Astrocyte of the spinal cord (primary cell): Measurements from ENCODE around the gene DIO1.

ENCODE experiments used
- DNase-seq: peaks from one replicate; pipeline ENCODE4 v3.0.0; 2011; ENCODE audit warnings: low read depth, low spot score
- H3K4me3 ChIP-seq: 2 replicates; pipeline ENCODE4 v1.5.1; 2011; ENCODE audit warnings: low read depth, mild to moderate bottlenecking, low read length, moderate library complexity
- CTCF ChIP-seq: IDR thresholded peaks from 2 replicates; pipeline ENCODE4 v1.5.1; 2012; ENCODE audit warnings: low read depth, mild to moderate bottlenecking, low read length, inconsistent platforms
- in situ Hi-C: cut with HindIII; loops from 2 replicates; pipeline ENCODE4 v1.10.0; 2017; ENCODE audit warnings: low sequenced_read_pairs

The DIO1 gene

DNA sequence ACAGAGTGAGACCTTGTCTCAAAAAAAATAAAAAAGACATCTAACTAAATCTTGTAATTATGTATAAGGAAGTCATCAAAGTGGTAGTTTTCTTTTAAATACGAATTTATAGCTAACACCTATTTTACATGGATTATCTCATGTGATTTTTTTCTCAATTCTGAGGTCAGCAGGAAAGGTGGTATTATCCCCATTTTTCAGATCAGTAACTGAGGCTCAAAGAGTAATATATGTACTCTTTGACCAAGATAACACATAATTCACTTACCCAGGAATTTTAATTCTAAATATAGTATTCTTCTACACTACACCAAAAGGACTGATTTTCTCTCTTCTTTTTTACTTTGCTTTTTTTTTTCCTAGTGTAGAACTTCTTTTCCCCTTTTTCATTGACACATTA, 42.4 kb downstream of the DIO1 start:
- no peak overlapping the region for H3K4me3 ChIP-seq
- no peak for TF ChIP-seq CTCF
- in situ Hi-C loops = no loop called here
- DNase-seq = no peak

- in situ Hi-C loops = no loop called here
- DNase-seq = peak; percentile 73
- no peak overlapping the region for H3K4me3 ChIP-seq
- TF ChIP-seq CTCF = no peak
These were observed 44.3 kb downstream of the DIO1 start for GRCh38 chr1:53938136-53938830.

DNA sequence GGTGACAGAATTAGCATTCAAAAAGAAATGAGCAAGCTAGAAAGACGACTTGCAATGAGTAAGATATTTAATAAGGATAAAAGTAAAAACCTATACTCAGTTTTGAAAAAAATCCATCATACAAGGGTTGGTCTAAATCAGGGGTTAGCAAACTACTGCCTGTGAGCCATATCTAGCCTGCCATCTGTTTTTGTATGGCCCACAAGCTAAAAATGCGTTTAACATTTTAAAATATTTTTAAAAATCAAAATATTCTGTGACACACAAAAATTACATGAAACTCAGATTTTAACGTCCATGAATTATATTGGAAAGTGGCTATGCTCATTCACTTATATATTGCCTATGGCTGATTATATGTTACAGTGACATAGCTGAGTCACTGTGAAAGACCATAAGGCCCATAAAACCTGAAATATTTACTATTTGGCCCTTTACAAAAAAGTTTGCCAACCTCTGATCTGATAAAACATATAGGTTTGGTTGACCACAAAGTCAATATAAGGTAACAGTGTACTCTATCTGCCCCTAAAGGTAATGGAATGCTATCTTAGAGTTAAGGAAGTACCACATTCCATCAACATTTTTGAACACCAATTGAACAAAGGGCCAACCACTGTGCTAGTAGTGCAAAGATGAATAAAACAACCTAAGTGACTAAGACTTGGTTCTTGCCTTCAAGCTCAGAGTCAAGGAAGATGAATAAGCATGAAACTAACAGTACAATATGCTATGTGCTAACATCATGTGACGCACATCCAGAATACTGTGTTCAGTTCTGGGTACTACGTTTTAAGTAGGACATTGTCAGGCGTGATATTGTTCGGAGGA, 48.4 kb downstream of the DIO1 start:
- no peak overlapping the region for H3K4me3 ChIP-seq
- in situ Hi-C loops = no loop called here
- no peak for DNase-seq
- TF ChIP-seq CTCF = no peak

- in situ Hi-C loops = no loop called here
- DNase-seq = no peak
- H3K4me3 ChIP-seq = no peak overlapping the region
- TF ChIP-seq CTCF = no peak
These were observed 49.1 kb downstream of the DIO1 start for GRCh38 chr1:53943090-53943489.

DNA sequence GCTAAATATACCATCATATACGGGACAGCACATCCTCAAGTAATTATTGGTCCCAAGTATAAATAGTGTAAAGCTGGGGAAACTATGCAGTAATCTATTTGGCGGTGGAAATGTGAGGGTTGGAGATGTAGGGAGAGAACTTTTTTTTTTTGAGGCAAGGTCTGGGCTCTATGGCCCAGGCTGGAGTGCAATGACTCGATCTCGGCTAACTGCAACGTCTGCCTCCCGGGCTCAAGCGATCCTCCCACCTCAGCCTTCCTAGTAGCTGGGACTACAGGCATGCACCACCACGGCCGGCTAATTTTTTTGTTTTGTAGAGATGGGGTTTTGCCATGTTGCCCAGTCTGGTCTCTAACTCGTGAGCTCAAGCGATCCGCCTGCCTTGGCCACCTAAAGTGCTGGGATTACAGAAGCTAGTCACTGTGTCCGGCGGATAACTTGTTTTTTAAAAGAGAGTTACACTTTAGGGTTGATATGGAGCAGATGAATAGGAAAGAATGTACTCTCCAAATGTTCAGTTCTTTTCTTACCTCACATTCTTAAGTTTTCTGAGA, 49.6 kb downstream of the DIO1 start:
- in situ Hi-C loops = no loop called here
- TF ChIP-seq CTCF = no peak
- H3K4me3 ChIP-seq = no peak overlapping the region
- DNase-seq = no peak

DNA sequence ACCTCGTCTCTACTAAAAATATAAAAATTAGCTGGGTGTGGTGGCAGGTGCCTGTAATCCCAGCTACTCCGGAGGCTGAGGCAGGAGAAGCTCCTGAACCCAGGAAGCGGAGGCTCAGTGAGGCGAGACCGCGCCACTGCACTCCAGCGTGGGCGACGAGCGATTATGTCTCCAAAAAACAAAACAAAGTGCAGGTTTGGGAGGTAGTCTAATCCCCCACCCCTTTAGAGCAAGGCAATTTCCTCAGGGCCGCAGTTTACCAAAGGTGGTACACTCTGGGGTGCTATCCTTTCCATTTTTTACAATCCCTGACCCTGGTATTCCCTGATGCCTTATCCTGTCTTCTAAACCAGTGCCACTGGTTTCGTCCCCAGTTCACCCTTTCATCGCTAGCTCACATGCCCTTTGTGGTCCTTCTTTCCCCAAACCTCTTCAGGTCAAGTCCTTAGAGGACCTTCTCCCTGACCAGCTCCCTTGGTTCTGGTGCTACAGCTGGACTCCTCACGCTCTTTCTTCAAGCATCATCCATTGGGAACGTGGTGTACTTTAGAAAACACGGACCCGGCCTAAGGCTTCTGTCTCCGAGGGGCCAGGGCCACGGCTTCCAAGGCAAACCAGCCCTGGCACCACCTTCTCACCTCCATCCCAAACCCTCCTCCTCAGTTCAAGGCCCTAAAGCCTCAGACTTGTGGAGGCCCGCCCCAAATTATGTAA, 50.6 kb downstream of the DIO1 start:
- TF ChIP-seq CTCF = no peak
- in situ Hi-C loops = no loop called here
- peak; percentile 19 for DNase-seq
- peak overlapping the region; percentile 77 for H3K4me3 ChIP-seq
